GM23338 (cell line): Measurements from ENCODE around the gene CDH8. TPM values are rescaled to one million over a fixed set of nuclear protein-coding genes. Genes with fewer than 3 reads are reported as not detected.

Experiments
- ATAC-seq: fragments of 200-7000 bp; cut with Tn5 transposase; 3 replicates; pipeline ENCODE4 v1.9.1; 2020
- DNase-seq: peaks from one replicate; pipeline ENCODE4 v3.0.0-alpha.2; 2015; ENCODE audit warnings: low spot score
- H2AFZ ChIP-seq: fragments of 200-600 bp; sonication (generic); 2 replicates; pipeline ENCODE4 v1.8.0; 2016; ENCODE audit warnings: antibody characterized with exemption, mild to moderate bottlenecking, moderate library complexity
- H3F3A ChIP-seq: fragments of 200-600 bp; sonication (generic); replicated peaks from 2 replicates; pipeline ENCODE4 v1.8.0; 2017; ENCODE audit warnings: antibody characterized with exemption, mixed run types, low read depth
- H3K27ac ChIP-seq: fragments of 200-600 bp; sonication (generic); 2 replicates; pipeline ENCODE4 v1.6.1; 2016; ENCODE audit warnings: low read depth
- H3K27me3 ChIP-seq: fragments of 200-600 bp; sonication (generic); 2 replicates; pipeline ENCODE4 v1.8.0; 2016; ENCODE audit warnings: mild to moderate bottlenecking, mixed run types, moderate library complexity; ENCODE audit not compliant: insufficient read depth
- H3K36me3 ChIP-seq: fragments of 200-600 bp; sonication (generic); 2 replicates; pipeline ENCODE4 v1.8.0; 2016; ENCODE audit warnings: mild to moderate bottlenecking; ENCODE audit not compliant: insufficient read depth
- H3K4me1 ChIP-seq: fragments of 200-600 bp; sonication (generic); 2 replicates; pipeline ENCODE4 v1.8.0; 2016; ENCODE audit warnings: mild to moderate bottlenecking, moderate library complexity; ENCODE audit not compliant: insufficient read depth
- H3K4me2 ChIP-seq: fragments of 200-600 bp; sonication (generic); 2 replicates; pipeline ENCODE4 v1.7.1; 2017; ENCODE audit warnings: mixed run types
- H3K4me3 ChIP-seq: fragments of 200-600 bp; sonication (generic); 2 replicates; pipeline ENCODE4 v1.6.1; 2016; ENCODE audit warnings: mixed run types
- H3K79me2 ChIP-seq: fragments of 200-600 bp; sonication (generic); replicated peaks from 2 replicates; pipeline ENCODE4 v1.8.0; 2017; ENCODE audit warnings: mild to moderate bottlenecking; ENCODE audit not compliant: insufficient read depth
- H3K9me2 ChIP-seq: fragments of 200-600 bp; sonication (generic); 2 replicates; pipeline ENCODE4 v1.8.0; 2017; ENCODE audit not compliant: insufficient read depth
- H4K20me1 ChIP-seq: fragments of 200-600 bp; sonication (generic); replicated peaks from 2 replicates; pipeline ENCODE4 v1.8.0; 2017; ENCODE audit warnings: mild to moderate bottlenecking; ENCODE audit not compliant: insufficient read depth
- H3K27ac Mint-ChIP-seq: 2 replicates; pipeline ENCODE4 v1.8.0; 2020; ENCODE audit warnings: inconsistent platforms, mild to moderate bottlenecking, moderate library complexity, mixed read lengths
- H3K27me3 Mint-ChIP-seq: 3 replicates; pipeline ENCODE4 v1.8.0; 2022; ENCODE audit warnings: low read depth, mild to moderate bottlenecking, moderate library complexity, mixed read lengths, inconsistent platforms; ENCODE audit not compliant: insufficient read depth, poor library complexity
- H3K36me3 Mint-ChIP-seq: 3 replicates; pipeline ENCODE4 v1.8.0; 2021; ENCODE audit warnings: low read depth, mild to moderate bottlenecking, inconsistent platforms, moderate library complexity, mixed read lengths
- H3K4me1 Mint-ChIP-seq: 3 replicates; pipeline ENCODE4 v1.8.0; 2020; ENCODE audit warnings: mild to moderate bottlenecking, inconsistent platforms, mixed read lengths
- H3K4me3 Mint-ChIP-seq: 3 replicates; pipeline ENCODE4 v1.8.0; 2021; ENCODE audit warnings: moderate library complexity, mild to moderate bottlenecking, inconsistent platforms, mixed read lengths
- H3K9me3 Mint-ChIP-seq: 3 replicates; pipeline ENCODE4 v1.8.0; 2020; ENCODE audit warnings: moderate library complexity, mild to moderate bottlenecking, inconsistent platforms, mixed read lengths
- CREB1 ChIP-seq: fragments of 250-450 bp; sonication (Bioruptor Pico); IDR thresholded peaks from 2 replicates; pipeline ENCODE4 v1.5.0; 2020; ENCODE audit warnings: low read depth, mild to moderate bottlenecking, moderate library complexity
- CTCF ChIP-seq, 2 experiments: fragments of 200-600 bp in 1 of 2; sonication (generic) in 1 of 2; conservative IDR thresholded peaks; 2 replicates each; pipeline versions ENCODE4 v1.5.1 to v1.6.1; 2016 to 2017; ENCODE audit warnings: antibody characterized with exemption in 2 of 2, low read depth in 2 of 2, mild to moderate bottlenecking in 2 of 2, moderate library complexity in 1 of 2
- EZH2 ChIP-seq: fragments of 200-600 bp; sonication (generic); IDR thresholded peaks from one replicate; pipeline ENCODE4 v1.8.0; 2017; ENCODE audit warnings: antibody characterized with exemption, mild to moderate bottlenecking, low read depth; ENCODE audit not compliant: unreplicated experiment
- EZH2phosphoT487 ChIP-seq: fragments of 200-600 bp; sonication (generic); IDR thresholded peaks from one replicate; pipeline ENCODE4 v1.8.1; 2018; ENCODE audit warnings: antibody characterized with exemption; ENCODE audit not compliant: unreplicated experiment
- JUNB ChIP-seq: IDR thresholded peaks from one replicate; pipeline ENCODE4 v1.6.1; 2016; ENCODE audit warnings: antibody characterized with exemption; ENCODE audit not compliant: unreplicated experiment
- NANOG ChIP-seq: IDR thresholded peaks from 2 replicates; pipeline ENCODE4 v1.6.1; 2016; ENCODE audit warnings: antibody characterized with exemption, borderline replicate concordance
- POLR2AphosphoS5 ChIP-seq: IDR thresholded peaks from 2 replicates; pipeline ENCODE4 v1.6.1; 2016; ENCODE audit warnings: antibody characterized with exemption, low read depth
- ZNF114 ChIP-seq: fragments of 250-450 bp; sonication (Bioruptor Pico); IDR thresholded peaks from 2 replicates; pipeline ENCODE4 v1.5.0; 2020; ENCODE audit warnings: mild to moderate bottlenecking, moderate library complexity
- ZNF331 ChIP-seq: fragments of 250-450 bp; sonication (Bioruptor Pico); IDR thresholded peaks from 2 replicates; pipeline ENCODE4 v1.5.0; 2020; ENCODE audit warnings: low read depth, mild to moderate bottlenecking, moderate library complexity
- ZNF462 ChIP-seq: fragments of 250-450 bp; sonication (Bioruptor Pico); IDR thresholded peaks from 2 replicates; pipeline ENCODE4 v1.5.0; 2020; ENCODE audit warnings: mild to moderate bottlenecking, moderate library complexity
- polyA plus RNA-seq: library from polyadenylated mRNA; unstranded; fragments of >200 nt; fragmentation: Nextera tagmentation; extraction: Ambion mirVana; gene quantifications from 2 replicates; pipeline ENCODE4 v1.2.1, GENCODE V29; 2016
- total RNA-seq: library from RNA; depleted of rRNA; stranded (reverse); fragments of >200 nt; shearing (Covaris generic); gene quantifications from 2 replicates; pipeline ENCODE4 v1.2.3, GENCODE V29; 2014

CDH8 gene
- total and polyA plus RNA-seq, 2 experiments from 2014 or later = 10.2 to 11.7 TPM

DNA sequence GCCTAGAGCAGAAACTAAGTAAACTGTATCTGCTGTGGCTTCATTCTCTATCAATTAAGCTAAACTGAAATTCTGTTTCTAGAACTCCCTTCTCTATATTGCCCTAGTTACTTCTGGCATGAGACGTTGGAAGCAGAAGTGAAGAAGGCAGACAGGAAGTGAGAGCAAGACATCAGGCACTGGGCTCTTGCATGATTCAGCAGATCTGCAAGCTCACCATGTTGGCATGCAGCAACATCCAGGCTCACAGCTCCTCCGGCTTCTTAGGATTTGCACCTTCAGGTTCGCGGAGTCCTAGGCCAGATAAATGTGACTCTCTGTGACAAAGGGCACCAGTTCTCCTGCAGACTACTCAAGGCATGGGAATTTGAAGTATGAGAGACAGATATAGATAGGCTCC lies 148.3 kb downstream of the CDH8 start:
- no peaks in the 10 kb centered on the region for H3K36me3 ChIP-seq
- Mint-ChIP-seq H3K27me3 (no peaks in the 10 kb centered on the region), H3K4me3 (no peak overlapping the region), H3K9me3 (no peaks in the 10 kb centered on the region), H3K36me3 (no peaks in the 10 kb centered on the region; the same call in 1 of the 3 replicates), H3K4me1 (peaks cover 3% of the 10 kb centered on the region; the same call in 1 of the 3 replicates), H3K27ac (peak overlapping the region; percentile 55; the same call in 1 of the 2 replicates)
- no peaks in the 10 kb centered on the region for H3K4me1 ChIP-seq
- no peak overlapping the region for H3K4me2 ChIP-seq
- TF ChIP-seq POLR2AphosphoS5 (no peak), EZH2 (no peak), ZNF114 (CRISPR knock-in tag) (no peak), CTCF (conservative IDR thresholded peaks at IDR 0.05; ENCODE audit: low read depth in 2 of 2) (no peak), NANOG (no peak), ZNF331 (CRISPR knock-in tag) (no peak), JUNB (no peak)
- no peaks in the 10 kb centered on the region for H3K27me3 ChIP-seq
- no peaks in the 10 kb centered on the region for H3F3A ChIP-seq
- no peak overlapping the region for H3K27ac ChIP-seq
- no peaks in the 10 kb centered on the region for H3K9me2 ChIP-seq
- no peaks in the 10 kb centered on the region for H3K79me2 ChIP-seq
- DNase-seq (no peak), ATAC-seq (no peak)
- no peak overlapping the region for H3K4me3 ChIP-seq
- no peaks in the 10 kb centered on the region for H4K20me1 ChIP-seq
- H2AFZ ChIP-seq = no peak overlapping the region

DNA sequence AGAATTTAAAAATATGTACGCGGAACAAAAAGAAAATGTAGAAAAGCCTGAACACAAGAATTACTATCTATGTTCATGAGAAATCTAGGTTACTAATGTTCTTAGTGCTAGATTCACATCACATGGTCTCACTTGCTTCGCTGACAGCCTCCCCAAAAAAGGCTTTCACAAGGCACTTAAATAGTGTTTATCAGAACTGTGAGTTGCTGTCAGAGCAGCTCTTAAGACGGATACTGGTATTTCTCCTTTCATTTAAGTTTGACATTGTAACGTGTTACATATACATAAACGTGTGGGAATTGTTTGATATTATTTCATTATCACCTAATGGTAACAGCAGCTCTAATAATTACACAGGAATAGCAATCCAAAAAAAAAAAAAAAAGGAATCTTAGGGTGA lies 150.9 kb downstream of the CDH8 start:
- ATAC-seq (no peak), DNase-seq (no peak)
- no peak overlapping the region for H3K4me2 ChIP-seq
- H4K20me1 ChIP-seq = no peaks in the 10 kb centered on the region
- TF ChIP-seq ZNF462 (CRISPR knock-in tag) (no peak), EZH2phosphoT487 (no peak), CTCF (conservative IDR thresholded peaks at IDR 0.05; ENCODE audit: low read depth in 2 of 2) (no peak), ZNF331 (CRISPR knock-in tag) (no peak), CREB1 (CRISPR knock-in tag) (no peak), JUNB (no peak), ZNF114 (CRISPR knock-in tag) (no peak)
- H3K4me1 ChIP-seq = no peaks in the 10 kb centered on the region
- H2AFZ ChIP-seq = no peak overlapping the region
- Mint-ChIP-seq H3K27me3 (no peaks in the 10 kb centered on the region), H3K9me3 (no peaks in the 10 kb centered on the region; the same call in 2 of the 3 replicates), H3K4me3 (no peak overlapping the region), H3K27ac (no peak overlapping the region), H3K4me1 (no peaks in the 10 kb centered on the region), H3K36me3 (no peaks in the 10 kb centered on the region; the same call in 1 of the 3 replicates)
- H3K27me3 ChIP-seq = no peaks in the 10 kb centered on the region
- H3K36me3 ChIP-seq = peaks cover 4% of the 10 kb centered on the region; the same call in 1 of the 2 replicates
- H3K9me2 ChIP-seq = no peaks in the 10 kb centered on the region
- H3K4me3 ChIP-seq = no peak overlapping the region
- H3K79me2 ChIP-seq = no peaks in the 10 kb centered on the region
- H3F3A ChIP-seq = no peaks in the 10 kb centered on the region
- no peak overlapping the region for H3K27ac ChIP-seq
